GM18909 (cell line): ENCODE results near the gene FBXO17.
"Not testable (repeated sequence)": the region's sequence is repeated elsewhere in the genome, so short reads cannot be mapped to it uniquely, and the experiment has no call there.

Experiments used
- ATAC-seq: cut with Tn5 transposase; IDR thresholded peaks from one replicate; pipeline ENCODE4 v1.9.1; 2021; ENCODE audit warnings: mild to moderate bottlenecking; ENCODE audit not compliant: unreplicated experiment, poor library complexity

The FBXO17 gene

GRCh38 chr19:38975214-38975860 is at the start of gene FBXO17:
Gene FBXO17 (minus strand): TSS chr19:38975742. CDS start chr19:38950319, 25,423 bp downstream.
- no peak for ATAC-seq

- ATAC-seq, result no peak
Observed at GRCh38 chr19:39024875-39025641, 49.5 kb upstream of the FBXO17 start.

GRCh38 chr19:39021063-39021462 is 45.5 kb upstream of the FBXO17 start:
- no peak for ATAC-seq

- ATAC-seq, result no peak
Observed at GRCh38 chr19:39017646-39018045, 42.1 kb upstream of the FBXO17 start.

GRCh38 chr19:39017026-39017425 is 41.5 kb upstream of the FBXO17 start:
- no peak for ATAC-seq

- ATAC-seq, result no peak
Observed at GRCh38 chr19:39014037-39014436, 38.5 kb upstream of the FBXO17 start.

GRCh38 chr19:39009001-39009400 is 33.5 kb upstream of the FBXO17 start:
- ATAC-seq, result no peak

GRCh38 chr19:39008137-39008536 is 32.6 kb upstream of the FBXO17 start:
- no peak for ATAC-seq

GRCh38 chr19:39007096-39007495 is 31.6 kb upstream of the FBXO17 start:
- ATAC-seq, result no peak

GRCh38 chr19:39004403-39004802 is 28.9 kb upstream of the FBXO17 start:
- no peak for ATAC-seq

- no peak for ATAC-seq
Observed at GRCh38 chr19:39003796-39004195, 28.3 kb upstream of the FBXO17 start.

GRCh38 chr19:39003188-39003587 is 27.6 kb upstream of the FBXO17 start:
- ATAC-seq, result no peak

GRCh38 chr19:39001041-39001440 is 25.5 kb upstream of the FBXO17 start:
- ATAC-seq, result no peak

GRCh38 chr19:38997576-38997975 is 22.0 kb upstream of the FBXO17 start:
- not testable (repeated sequence) for ATAC-seq

GRCh38 chr19:38993271-38993670 is 17.7 kb upstream of the FBXO17 start:
- ATAC-seq, result no peak

GRCh38 chr19:38990949-38991697 is 15.6 kb upstream of the FBXO17 start:
- ATAC-seq, result no peak

GRCh38 chr19:38989614-38990013 is 14.1 kb upstream of the FBXO17 start:
- ATAC-seq, result not testable (repeated sequence)

GRCh38 chr19:38989066-38989605 is 13.6 kb upstream of the FBXO17 start:
- no peak for ATAC-seq

- ATAC-seq, result not testable (repeated sequence)
Observed at GRCh38 chr19:38988627-38989026, 13.1 kb upstream of the FBXO17 start.

- ATAC-seq, result not testable (repeated sequence)
Observed at GRCh38 chr19:38987745-38988144, 12.2 kb upstream of the FBXO17 start.

- no peak for ATAC-seq
Observed at GRCh38 chr19:38985262-38985661, 9.7 kb upstream of the FBXO17 start.
